Stromal cell of bone marrow (primary cell): ENCODE measurements around the gene TMLHE.
"Not testable (repeated sequence)": the region's sequence is repeated elsewhere in the genome, so short reads cannot be mapped to it uniquely, and the experiment has no call there.

ENCODE experiments used
- DNase-seq: peaks from one replicate; pipeline ENCODE4 v3.0.0-alpha.2; 2012; ENCODE audit warnings: low read depth

Gene TMLHE

DNA sequence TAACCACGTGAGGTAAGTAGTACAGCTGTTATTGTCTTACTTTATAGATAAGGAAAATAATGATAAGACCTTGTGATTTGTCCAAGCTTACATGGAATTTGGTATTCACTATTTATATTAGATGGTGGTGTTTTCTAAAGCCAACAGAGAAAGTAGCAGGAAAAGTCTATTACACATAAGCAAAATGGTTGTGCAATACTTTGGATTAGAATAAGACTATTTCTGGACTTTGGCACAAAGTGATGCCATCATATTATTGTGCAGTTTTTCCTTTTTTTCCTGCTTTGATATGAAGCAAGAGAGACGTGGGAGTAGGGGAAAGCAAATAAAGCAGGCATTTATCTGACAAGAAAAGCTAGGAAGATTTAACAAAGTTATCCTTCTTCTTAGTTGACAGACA, 117.6 kb downstream of the TMLHE start:
- DNase-seq, result not testable (repeated sequence)

DNA sequence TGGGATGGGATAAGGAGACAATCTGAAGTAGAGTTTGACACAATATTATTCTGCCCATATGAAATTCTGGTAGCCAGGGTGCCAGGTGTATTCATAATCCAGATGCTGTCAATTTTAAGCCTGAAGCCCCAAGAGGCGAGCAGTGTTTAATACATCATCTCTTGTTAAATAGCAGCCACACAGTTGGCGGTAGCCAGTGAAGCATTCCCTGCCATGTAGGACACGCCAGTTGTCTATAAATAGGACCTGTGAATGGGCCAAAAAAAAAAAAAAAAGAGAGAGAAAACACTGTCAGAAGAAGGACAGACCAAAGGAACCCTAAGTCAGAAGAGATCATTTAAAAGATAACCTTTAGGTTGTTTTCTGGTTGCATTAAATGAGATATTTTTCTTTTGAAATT, 121.3 kb downstream of the TMLHE start:
- DNase-seq, result not testable (repeated sequence)

DNA sequence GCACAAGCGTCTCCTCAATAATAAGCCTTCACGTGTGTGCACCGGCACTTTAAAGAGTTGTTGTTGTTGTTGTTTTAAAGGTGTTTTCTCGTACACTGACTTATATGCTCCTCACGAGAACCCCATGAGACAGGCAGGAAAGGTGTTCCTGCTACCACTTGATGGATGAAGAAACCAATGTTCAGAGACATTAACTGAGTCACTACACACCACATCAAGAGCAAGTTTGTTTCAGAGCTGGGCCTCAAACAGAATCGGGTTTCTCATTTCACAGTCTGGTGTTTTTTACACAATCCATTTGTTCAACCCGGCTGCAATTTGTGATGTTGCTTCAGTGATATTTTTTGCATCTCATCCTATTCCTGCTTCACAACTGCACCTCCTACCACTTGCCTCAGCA, 135.6 kb downstream of the TMLHE start:
- DNase-seq, result not testable (repeated sequence)

DNA sequence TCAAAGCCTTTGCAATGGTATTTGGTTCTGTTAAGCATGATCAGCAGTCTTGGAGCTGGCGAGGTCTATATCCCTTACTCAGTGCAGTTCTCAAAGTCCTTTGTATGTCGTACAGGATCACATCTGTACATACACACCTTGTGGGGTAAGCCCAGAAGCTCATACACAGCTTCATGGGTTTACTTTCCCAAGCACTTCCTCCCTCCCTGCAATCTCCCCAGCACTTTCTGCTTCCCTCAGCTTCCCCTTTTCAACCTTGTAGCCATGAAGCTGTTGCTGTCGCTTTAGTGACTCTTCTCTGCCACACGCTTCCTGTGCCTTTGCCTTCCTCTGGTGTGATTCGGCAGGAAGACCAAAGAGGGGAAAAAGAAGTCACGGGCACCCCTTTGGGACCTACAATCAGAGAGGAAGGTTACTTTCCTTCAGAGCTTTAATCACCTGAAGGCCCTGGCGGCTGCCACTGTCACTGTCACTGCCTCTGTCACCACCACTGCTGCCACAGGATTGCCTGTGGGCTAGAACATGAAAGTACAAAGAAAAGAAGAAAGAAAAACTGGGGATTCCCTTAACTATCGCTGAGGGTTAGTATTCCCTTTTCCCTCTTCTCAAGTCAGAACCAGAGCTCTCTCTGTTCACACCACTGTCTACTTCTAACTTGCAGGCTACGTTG, 146.3 kb downstream of the TMLHE start:
- not testable (repeated sequence) for DNase-seq

DNA sequence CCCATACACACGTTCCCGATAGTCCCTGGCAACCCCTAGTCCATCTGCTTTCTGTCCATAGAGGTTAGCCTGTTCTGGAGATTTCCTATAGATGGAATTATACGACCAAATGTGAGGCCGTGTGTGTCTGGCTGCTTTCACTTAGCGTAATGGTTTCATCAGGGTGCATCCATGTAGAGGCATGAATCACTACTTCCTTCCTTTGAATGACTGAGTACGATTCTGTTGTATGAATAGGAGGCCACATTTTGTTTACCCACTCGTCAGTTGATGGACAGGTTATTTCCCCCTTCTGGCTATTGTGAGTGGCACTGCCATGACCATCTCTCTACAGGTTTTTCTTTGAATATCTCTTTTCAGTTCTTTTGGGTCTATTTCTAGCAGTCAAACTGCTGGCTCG, 152.3 kb downstream of the TMLHE start:
- DNase-seq, result not testable (repeated sequence)

DNA sequence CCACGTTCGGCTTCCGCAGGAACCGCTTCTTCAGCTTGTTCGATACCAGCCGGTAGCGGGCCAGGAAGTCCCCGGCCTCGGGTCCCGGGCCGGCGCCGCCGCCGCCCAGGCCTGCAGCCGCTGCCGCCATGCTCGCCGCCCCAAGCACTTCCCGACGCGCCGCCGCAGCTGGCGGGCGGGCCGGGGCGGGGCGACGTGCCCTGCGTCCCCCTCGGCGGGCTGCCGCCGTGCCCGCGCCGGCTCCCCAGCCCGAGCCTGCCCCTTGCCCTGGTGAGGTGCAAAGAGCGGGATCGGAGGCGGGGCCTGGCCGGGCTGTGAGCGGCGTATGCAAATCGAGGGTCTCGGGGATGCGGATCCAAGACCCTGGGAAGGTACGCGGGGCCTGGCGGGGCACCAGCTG, 154.3 kb downstream of the TMLHE start, which contains the start of gene F8A3:
Gene F8A3 (minus strand): TSS at position 150 of the 400 bp plus-strand sequence. CDS start 20 bp downstream, at position 130.
- DNase-seq, result not testable (repeated sequence)

DNA sequence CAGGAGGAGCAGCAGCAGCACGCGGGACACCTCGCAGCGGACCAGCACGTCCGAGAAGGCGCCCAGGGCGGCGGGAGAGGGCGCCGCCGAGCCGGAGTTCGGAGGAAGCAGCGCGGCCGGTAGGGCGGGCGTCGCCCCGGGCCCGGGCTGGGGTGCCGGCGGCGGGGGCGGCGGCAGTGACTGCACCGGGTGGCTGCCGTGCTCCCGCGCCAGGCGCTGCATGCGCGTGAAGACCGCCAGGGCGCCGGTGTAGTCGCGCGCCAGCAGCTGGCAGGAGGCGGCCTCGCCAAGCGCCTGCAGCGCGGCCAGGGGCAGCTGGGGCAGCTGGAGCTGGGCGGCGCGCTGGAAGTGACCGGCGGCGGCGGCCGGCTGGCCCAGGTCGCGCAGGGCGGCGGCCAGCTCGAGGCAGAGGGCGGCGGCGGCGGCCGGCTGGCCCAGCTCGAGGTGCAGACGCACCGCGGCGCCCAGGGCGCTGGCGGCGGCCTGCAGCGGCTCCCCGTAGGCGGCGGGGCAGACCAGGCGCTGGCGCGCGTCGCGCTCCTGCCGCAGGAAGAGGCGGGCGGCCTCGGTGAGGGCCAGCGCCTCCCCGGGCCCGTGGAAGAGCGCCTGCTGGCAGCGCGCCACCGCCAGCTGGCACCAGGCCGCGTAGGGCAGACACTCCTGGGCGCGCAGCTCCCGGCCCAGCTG, 154.8 kb downstream of the TMLHE start:
- not testable (repeated sequence) for DNase-seq

DNA sequence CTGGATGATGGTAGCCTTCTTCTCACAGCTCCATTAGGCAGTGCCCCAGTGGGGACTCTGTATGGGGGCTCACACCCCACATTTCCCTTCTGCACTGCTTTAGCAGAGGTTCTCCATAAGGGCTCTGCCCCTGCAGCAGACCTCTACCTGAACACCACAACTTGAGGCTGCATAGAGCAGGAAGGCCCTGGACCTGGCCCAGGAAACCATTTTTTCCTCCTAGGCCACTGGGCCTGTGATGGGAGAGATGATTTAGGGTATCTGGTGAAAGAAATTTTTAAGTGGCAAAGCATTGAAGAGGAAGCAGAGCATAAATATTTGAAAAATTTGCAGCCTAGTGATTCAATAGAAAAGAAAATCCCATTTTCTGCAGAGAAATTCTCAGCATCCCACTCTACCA, 171.7 kb downstream of the TMLHE start:
- no peak for DNase-seq
